GM10266 (cell line): ENCODE results near the gene PHLDB2.

Source experiments
- DNase-seq: peaks from one replicate; pipeline ENCODE4 v3.0.0; 2012; ENCODE audit errors: extremely low spot score
- TF ChIP-seq, protein P1 (sequence below): IDR thresholded peaks from 2 replicates; pipeline ENCODE4 v1.5.1; 2012; ENCODE audit warnings: mild to moderate bottlenecking, low read depth; ENCODE audit not compliant: control insufficient read depth, insufficient read depth; ENCODE audit errors: missing control alignments

Gene PHLDB2

DNA sequence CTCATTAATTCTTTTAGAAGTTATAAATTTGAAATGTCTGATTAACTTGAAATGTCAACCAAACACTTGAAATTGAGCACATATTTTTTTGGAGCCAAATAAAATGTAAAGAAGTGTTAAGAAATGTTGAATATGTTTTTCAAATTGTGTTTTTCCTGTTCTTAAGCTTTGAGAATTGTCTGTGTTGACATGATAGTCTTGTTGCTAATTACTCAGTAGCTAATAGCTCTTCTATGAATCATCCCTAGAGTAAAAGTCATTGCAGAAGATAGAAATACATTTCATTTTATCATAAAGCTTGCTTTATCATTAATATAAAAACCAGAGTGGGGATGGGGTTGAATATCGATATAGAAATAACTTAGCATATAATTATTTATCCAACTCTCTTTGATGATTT is 77.9 kb downstream of the PHLDB2 start:
- no peak for DNase-seq
- TF ChIP-seq, protein P1, sequence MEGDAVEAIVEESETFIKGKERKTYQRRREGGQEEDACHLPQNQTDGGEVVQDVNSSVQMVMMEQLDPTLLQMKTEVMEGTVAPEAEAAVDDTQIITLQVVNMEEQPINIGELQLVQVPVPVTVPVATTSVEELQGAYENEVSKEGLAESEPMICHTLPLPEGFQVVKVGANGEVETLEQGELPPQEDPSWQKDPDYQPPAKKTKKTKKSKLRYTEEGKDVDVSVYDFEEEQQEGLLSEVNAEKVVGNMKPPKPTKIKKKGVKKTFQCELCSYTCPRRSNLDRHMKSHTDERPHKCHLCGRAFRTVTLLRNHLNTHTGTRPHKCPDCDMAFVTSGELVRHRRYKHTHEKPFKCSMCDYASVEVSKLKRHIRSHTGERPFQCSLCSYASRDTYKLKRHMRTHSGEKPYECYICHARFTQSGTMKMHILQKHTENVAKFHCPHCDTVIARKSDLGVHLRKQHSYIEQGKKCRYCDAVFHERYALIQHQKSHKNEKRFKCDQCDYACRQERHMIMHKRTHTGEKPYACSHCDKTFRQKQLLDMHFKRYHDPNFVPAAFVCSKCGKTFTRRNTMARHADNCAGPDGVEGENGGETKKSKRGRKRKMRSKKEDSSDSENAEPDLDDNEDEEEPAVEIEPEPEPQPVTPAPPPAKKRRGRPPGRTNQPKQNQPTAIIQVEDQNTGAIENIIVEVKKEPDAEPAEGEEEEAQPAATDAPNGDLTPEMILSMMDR = no peak

DNA sequence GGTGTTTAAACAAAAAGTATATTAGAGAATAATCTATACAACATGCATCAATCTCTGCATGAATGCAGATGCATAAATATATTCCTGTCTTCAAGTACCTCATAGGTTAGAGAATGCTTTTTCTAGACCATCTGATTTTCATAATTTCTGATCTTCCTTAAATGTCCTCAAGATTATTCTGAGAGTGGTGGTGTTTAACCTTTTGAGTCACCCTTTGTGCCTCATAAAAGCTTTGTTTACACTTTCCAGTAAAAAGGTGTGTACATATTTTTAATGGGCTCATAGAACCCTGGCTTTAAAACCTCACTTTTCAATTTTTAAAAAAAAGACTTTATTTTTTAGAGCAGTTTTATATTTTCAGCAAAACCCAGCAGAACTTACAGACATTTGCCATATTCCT is 78.8 kb downstream of the PHLDB2 start:
- no peak for DNase-seq
- TF ChIP-seq, protein P1 = no peak

DNA sequence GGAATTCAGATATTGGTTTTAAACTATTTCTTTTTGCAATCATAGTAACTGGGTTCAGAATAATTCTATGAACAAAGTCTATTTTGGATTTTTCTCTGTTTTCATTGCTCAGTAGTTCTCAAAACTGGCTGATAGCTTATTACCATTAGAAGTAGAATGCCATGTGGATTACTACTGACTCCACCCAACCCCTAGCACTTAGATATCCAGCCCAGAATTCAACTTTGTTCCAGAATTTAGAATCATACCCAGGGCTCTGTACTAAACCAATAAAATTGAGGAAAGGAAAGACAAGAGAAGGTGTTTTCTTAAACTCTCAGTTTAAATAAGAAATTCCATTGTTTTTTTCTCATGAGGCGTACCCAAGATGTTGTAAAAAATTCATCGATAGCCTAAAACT is 80.8 kb downstream of the PHLDB2 start:
- no peak for DNase-seq

GRCh38 chr3:111943533-111943932 is 84.5 kb downstream of the PHLDB2 start:
- no peak for DNase-seq
- TF ChIP-seq, protein P1 = no peak

More for the DNA sequence above, 80.8 kb downstream of the PHLDB2 start:
- TF ChIP-seq, protein P1 = no peak

GRCh38 chr3:111944372-111944771 is 85.3 kb downstream of the PHLDB2 start:
- TF ChIP-seq, protein P1 = no peak
- DNase-seq = no peak

DNA sequence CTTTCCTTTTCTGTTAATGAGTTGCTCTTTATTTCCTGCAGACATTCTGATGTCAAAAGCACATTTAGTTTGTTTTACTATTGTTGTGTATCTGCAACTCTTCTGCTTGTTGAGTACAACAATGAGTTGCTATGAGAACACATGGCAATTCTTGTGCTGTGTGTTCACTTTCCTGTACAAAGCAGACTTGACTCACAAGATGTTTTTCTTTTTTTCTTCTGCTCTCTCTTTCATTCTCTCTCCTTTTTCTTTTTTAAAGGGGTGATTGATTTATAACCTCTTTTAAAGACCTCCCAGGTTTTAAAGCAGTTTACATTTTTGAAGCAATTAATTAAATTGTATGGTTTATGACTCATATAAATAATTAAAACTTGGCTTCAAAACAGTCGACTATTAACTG is 88.2 kb downstream of the PHLDB2 start:
- TF ChIP-seq, protein P1 = no peak
- no peak for DNase-seq

- no peak for DNase-seq
- TF ChIP-seq, protein P1 = no peak
Observed at GRCh38 chr3:111948786-111949185, 89.7 kb downstream of the PHLDB2 start.

DNA sequence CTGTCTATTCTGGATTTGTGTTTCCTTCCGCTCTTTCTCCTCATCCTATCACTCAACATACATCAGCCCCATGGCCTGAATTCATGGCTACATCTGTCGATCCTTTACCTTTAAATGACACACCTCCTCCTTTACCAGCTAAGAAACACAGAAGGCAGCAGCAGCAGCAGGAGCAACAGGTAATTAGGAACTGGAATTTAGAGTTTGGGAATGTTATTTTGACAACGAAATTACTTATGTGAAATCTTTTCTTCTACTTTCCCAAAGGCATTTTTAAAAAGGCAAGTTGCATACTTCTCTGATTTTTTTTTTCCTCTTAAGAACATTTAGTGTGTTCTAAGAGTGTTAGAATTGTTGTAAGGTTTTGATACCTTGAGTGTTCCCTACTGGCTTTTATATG is 90.6 kb downstream of the PHLDB2 start:
- TF ChIP-seq, protein P1 = no peak
- DNase-seq = no peak
